GM23338 (cell line): ENCODE measurements around the gene REG1B.

ENCODE experiments used
- CREB1 ChIP-seq: fragments of 250-450 bp; sonication (Bioruptor Pico); IDR thresholded peaks from 2 replicates; pipeline ENCODE4 v1.5.0; 2020; ENCODE audit warnings: low read depth, mild to moderate bottlenecking, moderate library complexity
- EZH2 ChIP-seq: fragments of 200-600 bp; sonication (generic); IDR thresholded peaks from one replicate; pipeline ENCODE4 v1.8.0; 2017; ENCODE audit warnings: antibody characterized with exemption, mild to moderate bottlenecking, low read depth; ENCODE audit not compliant: unreplicated experiment
- EZH2phosphoT487 ChIP-seq: fragments of 200-600 bp; sonication (generic); IDR thresholded peaks from one replicate; pipeline ENCODE4 v1.8.1; 2018; ENCODE audit warnings: antibody characterized with exemption; ENCODE audit not compliant: unreplicated experiment
- JUNB ChIP-seq: IDR thresholded peaks from one replicate; pipeline ENCODE4 v1.6.1; 2016; ENCODE audit warnings: antibody characterized with exemption; ENCODE audit not compliant: unreplicated experiment
- NANOG ChIP-seq: IDR thresholded peaks from 2 replicates; pipeline ENCODE4 v1.6.1; 2016; ENCODE audit warnings: antibody characterized with exemption, borderline replicate concordance
- POLR2AphosphoS5 ChIP-seq: IDR thresholded peaks from 2 replicates; pipeline ENCODE4 v1.6.1; 2016; ENCODE audit warnings: antibody characterized with exemption, low read depth
- STAT1 ChIP-seq: IDR thresholded peaks from one replicate; pipeline ENCODE4 v1.6.1; 2016; ENCODE audit warnings: antibody characterized with exemption; ENCODE audit not compliant: unreplicated experiment
- ZNF114 ChIP-seq: fragments of 250-450 bp; sonication (Bioruptor Pico); IDR thresholded peaks from 2 replicates; pipeline ENCODE4 v1.5.0; 2020; ENCODE audit warnings: mild to moderate bottlenecking, moderate library complexity
- ZNF331 ChIP-seq: fragments of 250-450 bp; sonication (Bioruptor Pico); IDR thresholded peaks from 2 replicates; pipeline ENCODE4 v1.5.0; 2020; ENCODE audit warnings: low read depth, mild to moderate bottlenecking, moderate library complexity
- TF ChIP-seq, protein P1 (sequence below), 2 experiments: fragments of 200-600 bp in 1 of 2; sonication (generic) in 1 of 2; conservative IDR thresholded peaks; 2 replicates each; pipeline versions ENCODE4 v1.5.1 to v1.6.1; 2016 to 2017; ENCODE audit warnings: antibody characterized with exemption in 2 of 2, low read depth in 2 of 2, mild to moderate bottlenecking in 2 of 2, moderate library complexity in 1 of 2
- TF ChIP-seq, protein P2 (sequence below): IDR thresholded peaks from one replicate; pipeline ENCODE4 v1.6.1; 2018; ENCODE audit warnings: antibody characterized with exemption; ENCODE audit not compliant: unreplicated experiment
- TF ChIP-seq, protein P3 (sequence below): fragments of 250-450 bp; sonication (Bioruptor Pico); IDR thresholded peaks from 2 replicates; pipeline ENCODE4 v1.5.0; 2020; ENCODE audit warnings: mild to moderate bottlenecking, moderate library complexity
- TF ChIP-seq, protein P4 (sequence below): IDR thresholded peaks from 2 replicates; pipeline ENCODE4 v1.6.1; 2016; ENCODE audit warnings: antibody characterized with exemption

DNA sequence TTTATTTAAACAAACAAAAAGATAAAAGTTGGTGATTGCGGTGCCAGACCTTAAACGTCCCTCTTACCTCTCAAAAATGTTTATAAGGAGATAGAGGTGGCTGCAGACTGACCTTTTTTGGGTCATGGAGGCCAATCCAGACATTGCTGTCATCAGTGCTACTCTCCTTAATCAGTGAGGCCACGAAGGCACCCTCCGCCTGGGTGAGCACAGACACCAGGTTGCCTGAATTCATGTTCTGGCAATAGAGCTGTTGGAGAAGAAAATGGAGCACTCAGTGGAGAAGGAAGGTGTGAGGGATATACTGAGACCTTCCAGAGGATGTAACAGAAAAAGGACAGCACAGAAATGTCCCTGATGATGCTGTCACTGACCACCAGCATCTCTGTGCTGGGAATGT is 1.5 kb downstream of the REG1B start:
- TF ChIP-seq POLR2AphosphoS5 = no peak
- TF ChIP-seq, protein P1, sequence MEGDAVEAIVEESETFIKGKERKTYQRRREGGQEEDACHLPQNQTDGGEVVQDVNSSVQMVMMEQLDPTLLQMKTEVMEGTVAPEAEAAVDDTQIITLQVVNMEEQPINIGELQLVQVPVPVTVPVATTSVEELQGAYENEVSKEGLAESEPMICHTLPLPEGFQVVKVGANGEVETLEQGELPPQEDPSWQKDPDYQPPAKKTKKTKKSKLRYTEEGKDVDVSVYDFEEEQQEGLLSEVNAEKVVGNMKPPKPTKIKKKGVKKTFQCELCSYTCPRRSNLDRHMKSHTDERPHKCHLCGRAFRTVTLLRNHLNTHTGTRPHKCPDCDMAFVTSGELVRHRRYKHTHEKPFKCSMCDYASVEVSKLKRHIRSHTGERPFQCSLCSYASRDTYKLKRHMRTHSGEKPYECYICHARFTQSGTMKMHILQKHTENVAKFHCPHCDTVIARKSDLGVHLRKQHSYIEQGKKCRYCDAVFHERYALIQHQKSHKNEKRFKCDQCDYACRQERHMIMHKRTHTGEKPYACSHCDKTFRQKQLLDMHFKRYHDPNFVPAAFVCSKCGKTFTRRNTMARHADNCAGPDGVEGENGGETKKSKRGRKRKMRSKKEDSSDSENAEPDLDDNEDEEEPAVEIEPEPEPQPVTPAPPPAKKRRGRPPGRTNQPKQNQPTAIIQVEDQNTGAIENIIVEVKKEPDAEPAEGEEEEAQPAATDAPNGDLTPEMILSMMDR (conservative IDR thresholded peaks at IDR 0.05; ENCODE audit: low read depth in 2 of 2) = no peak
- no peak for TF ChIP-seq JUNB
- TF ChIP-seq, protein P2, sequence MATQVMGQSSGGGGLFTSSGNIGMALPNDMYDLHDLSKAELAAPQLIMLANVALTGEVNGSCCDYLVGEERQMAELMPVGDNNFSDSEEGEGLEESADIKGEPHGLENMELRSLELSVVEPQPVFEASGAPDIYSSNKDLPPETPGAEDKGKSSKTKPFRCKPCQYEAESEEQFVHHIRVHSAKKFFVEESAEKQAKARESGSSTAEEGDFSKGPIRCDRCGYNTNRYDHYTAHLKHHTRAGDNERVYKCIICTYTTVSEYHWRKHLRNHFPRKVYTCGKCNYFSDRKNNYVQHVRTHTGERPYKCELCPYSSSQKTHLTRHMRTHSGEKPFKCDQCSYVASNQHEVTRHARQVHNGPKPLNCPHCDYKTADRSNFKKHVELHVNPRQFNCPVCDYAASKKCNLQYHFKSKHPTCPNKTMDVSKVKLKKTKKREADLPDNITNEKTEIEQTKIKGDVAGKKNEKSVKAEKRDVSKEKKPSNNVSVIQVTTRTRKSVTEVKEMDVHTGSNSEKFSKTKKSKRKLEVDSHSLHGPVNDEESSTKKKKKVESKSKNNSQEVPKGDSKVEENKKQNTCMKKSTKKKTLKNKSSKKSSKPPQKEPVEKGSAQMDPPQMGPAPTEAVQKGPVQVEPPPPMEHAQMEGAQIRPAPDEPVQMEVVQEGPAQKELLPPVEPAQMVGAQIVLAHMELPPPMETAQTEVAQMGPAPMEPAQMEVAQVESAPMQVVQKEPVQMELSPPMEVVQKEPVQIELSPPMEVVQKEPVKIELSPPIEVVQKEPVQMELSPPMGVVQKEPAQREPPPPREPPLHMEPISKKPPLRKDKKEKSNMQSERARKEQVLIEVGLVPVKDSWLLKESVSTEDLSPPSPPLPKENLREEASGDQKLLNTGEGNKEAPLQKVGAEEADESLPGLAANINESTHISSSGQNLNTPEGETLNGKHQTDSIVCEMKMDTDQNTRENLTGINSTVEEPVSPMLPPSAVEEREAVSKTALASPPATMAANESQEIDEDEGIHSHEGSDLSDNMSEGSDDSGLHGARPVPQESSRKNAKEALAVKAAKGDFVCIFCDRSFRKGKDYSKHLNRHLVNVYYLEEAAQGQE = no peak
- TF ChIP-seq EZH2 = no peak
- no peak for TF ChIP-seq ZNF331 (CRISPR knock-in tag)
- no peak for TF ChIP-seq STAT1
- TF ChIP-seq, protein P3, sequence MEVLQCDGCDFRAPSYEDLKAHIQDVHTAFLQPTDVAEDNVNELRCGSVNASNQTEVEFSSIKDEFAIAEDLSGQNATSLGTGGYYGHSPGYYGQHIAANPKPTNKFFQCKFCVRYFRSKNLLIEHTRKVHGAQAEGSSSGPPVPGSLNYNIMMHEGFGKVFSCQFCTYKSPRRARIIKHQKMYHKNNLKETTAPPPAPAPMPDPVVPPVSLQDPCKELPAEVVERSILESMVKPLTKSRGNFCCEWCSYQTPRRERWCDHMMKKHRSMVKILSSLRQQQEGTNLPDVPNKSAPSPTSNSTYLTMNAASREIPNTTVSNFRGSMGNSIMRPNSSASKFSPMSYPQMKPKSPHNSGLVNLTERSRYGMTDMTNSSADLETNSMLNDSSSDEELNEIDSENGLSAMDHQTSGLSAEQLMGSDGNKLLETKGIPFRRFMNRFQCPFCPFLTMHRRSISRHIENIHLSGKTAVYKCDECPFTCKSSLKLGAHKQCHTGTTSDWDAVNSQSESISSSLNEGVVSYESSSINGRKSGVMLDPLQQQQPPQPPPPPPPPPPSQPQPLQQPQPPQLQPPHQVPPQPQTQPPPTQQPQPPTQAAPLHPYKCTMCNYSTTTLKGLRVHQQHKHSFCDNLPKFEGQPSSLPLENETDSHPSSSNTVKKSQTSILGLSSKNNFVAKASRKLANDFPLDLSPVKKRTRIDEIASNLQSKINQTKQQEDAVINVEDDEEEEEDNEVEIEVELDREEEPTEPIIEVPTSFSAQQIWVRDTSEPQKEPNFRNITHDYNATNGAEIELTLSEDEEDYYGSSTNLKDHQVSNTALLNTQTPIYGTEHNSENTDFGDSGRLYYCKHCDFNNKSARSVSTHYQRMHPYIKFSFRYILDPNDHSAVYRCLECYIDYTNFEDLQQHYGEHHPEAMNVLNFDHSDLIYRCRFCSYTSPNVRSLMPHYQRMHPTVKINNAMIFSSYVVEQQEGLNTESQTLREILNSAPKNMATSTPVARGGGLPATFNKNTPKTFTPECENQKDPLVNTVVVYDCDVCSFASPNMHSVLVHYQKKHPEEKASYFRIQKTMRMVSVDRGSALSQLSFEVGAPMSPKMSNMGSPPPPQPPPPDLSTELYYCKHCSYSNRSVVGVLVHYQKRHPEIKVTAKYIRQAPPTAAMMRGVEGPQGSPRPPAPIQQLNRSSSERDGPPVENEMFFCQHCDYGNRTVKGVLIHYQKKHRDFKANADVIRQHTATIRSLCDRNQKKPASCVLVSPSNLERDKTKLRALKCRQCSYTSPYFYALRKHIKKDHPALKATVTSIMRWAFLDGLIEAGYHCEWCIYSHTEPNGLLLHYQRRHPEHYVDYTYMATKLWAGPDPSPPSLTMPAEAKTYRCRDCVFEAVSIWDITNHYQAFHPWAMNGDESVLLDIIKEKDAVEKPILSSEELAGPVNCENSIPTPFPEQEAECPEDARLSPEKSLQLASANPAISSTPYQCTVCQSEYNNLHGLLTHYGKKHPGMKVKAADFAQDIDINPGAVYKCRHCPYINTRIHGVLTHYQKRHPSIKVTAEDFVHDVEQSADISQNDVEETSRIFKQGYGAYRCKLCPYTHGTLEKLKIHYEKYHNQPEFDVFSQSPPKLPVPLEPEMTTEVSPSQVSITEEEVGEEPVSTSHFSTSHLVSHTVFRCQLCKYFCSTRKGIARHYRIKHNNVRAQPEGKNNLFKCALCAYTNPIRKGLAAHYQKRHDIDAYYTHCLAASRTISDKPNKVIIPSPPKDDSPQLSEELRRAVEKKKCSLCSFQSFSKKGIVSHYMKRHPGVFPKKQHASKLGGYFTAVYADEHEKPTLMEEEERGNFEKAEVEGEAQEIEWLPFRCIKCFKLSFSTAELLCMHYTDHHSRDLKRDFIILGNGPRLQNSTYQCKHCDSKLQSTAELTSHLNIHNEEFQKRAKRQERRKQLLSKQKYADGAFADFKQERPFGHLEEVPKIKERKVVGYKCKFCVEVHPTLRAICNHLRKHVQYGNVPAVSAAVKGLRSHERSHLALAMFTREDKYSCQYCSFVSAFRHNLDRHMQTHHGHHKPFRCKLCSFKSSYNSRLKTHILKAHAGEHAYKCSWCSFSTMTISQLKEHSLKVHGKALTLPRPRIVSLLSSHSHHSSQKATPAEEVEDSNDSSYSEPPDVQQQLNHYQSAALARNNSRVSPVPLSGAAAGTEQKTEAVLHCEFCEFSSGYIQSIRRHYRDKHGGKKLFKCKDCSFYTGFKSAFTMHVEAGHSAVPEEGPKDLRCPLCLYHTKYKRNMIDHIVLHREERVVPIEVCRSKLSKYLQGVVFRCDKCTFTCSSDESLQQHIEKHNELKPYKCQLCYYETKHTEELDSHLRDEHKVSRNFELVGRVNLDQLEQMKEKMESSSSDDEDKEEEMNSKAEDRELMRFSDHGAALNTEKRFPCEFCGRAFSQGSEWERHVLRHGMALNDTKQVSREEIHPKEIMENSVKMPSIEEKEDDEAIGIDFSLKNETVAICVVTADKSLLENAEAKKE (CRISPR knock-in tag) = no peak
- TF ChIP-seq, protein P4, sequence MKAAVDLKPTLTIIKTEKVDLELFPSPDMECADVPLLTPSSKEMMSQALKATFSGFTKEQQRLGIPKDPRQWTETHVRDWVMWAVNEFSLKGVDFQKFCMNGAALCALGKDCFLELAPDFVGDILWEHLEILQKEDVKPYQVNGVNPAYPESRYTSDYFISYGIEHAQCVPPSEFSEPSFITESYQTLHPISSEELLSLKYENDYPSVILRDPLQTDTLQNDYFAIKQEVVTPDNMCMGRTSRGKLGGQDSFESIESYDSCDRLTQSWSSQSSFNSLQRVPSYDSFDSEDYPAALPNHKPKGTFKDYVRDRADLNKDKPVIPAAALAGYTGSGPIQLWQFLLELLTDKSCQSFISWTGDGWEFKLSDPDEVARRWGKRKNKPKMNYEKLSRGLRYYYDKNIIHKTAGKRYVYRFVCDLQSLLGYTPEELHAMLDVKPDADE = no peak
- TF ChIP-seq EZH2phosphoT487 = no peak
- no peak for TF ChIP-seq ZNF114
- no peak for TF ChIP-seq CREB1
- no peak for TF ChIP-seq NANOG
